Limb (tissue), 2 donors: ENCODE results near the gene TGFB1I1.
"Not testable (repeated sequence)": the region's sequence is repeated elsewhere in the genome, so short reads cannot be mapped to it uniquely, and the experiment has no call there.

Source experiments
- DNase-seq, 2 donors: peaks; one replicate each; pipeline ENCODE4 v3.0.0-alpha.2; 2016; ENCODE audit errors: extremely low spot score in 2 of 2

Gene TGFB1I1

GRCh38 chr16:31487071-31487719 is 15.2 kb downstream of the TGFB1I1 start:
- DNase-seq, result no peak

- peak in 1 of 2 donors; percentile 70 for DNase-seq
Observed at GRCh38 chr16:31487720-31488467, 15.9 kb downstream of the TGFB1I1 start.

GRCh38 chr16:31488468-31489297 is 16.7 kb downstream of the TGFB1I1 start:
- no peak for DNase-seq

- DNase-seq, result no peak
Observed at GRCh38 chr16:31489298-31489564, 17.3 kb downstream of the TGFB1I1 start.

- DNase-seq, result no peak
Observed at GRCh38 chr16:31489616-31490584, 17.9 kb downstream of the TGFB1I1 start.

- no peak for DNase-seq
Observed at GRCh38 chr16:31491778-31492418, 19.9 kb downstream of the TGFB1I1 start.

- DNase-seq, result no peak
Observed at GRCh38 chr16:31493506-31494125, 21.7 kb downstream of the TGFB1I1 start.

- DNase-seq, result no peak
Observed at GRCh38 chr16:31496670-31497069, 24.7 kb downstream of the TGFB1I1 start.

GRCh38 chr16:31498493-31498892 is 26.5 kb downstream of the TGFB1I1 start:
- DNase-seq, result no peak

GRCh38 chr16:31499928-31500327 is 28.0 kb downstream of the TGFB1I1 start:
- no peak for DNase-seq

- no peak for DNase-seq
Observed at GRCh38 chr16:31501226-31501965, 29.4 kb downstream of the TGFB1I1 start.

- DNase-seq, result no peak
Observed at GRCh38 chr16:31501966-31502348, 30.0 kb downstream of the TGFB1I1 start.

- no peak for DNase-seq
Observed at GRCh38 chr16:31502981-31503380, 31.0 kb downstream of the TGFB1I1 start.

- not testable (repeated sequence) for DNase-seq
Observed at GRCh38 chr16:31503555-31503954, 31.6 kb downstream of the TGFB1I1 start.

GRCh38 chr16:31504159-31504558 is 32.2 kb downstream of the TGFB1I1 start:
- DNase-seq, result no peak

GRCh38 chr16:31505483-31505882 is 33.5 kb downstream of the TGFB1I1 start:
- no peak for DNase-seq

GRCh38 chr16:31507617-31507928 is 35.6 kb downstream of the TGFB1I1 start:
- DNase-seq, result no peak

- peak; percentile 88 to 96 for DNase-seq
Observed at GRCh38 chr16:31507929-31508705, 36.2 kb downstream of the TGFB1I1 start, which contains the start of gene RUSF1. Gene RUSF1, minus strand, starts transcription at chr16:31508391. Its CDS starts 18 bp downstream, at chr16:31508373.

- no peak for DNase-seq
Observed at GRCh38 chr16:31508706-31509195, 36.8 kb downstream of the TGFB1I1 start.
